Limb (tissue), 2 donors: ENCODE data around the gene SLC2A11.

Experiments used
- DNase-seq, 2 donors: peaks; one replicate each; pipeline ENCODE4 v3.0.0-alpha.2; 2016; ENCODE audit errors: extremely low spot score in 2 of 2

SLC2A11 gene

GRCh38 chr22:23832226-23833016 lies 25.3 kb upstream of the SLC2A11 start:
- peak in 1 of 2 donors; percentile 30 for DNase-seq

GRCh38 chr22:23833017-23833751 lies 24.5 kb upstream of the SLC2A11 start:
- DNase-seq: no peak

- DNase-seq: peak in 1 of 2 donors; percentile 24
Measured at GRCh38 chr22:23833911-23834317, 23.8 kb upstream of the SLC2A11 start.

- no peak for DNase-seq
Measured at GRCh38 chr22:23834406-23834792, 23.3 kb upstream of the SLC2A11 start.

GRCh38 chr22:23834793-23835483 lies 22.7 kb upstream of the SLC2A11 start:
- peak in 1 of 2 donors; percentile 30 for DNase-seq

GRCh38 chr22:23835484-23836144 lies 22.1 kb upstream of the SLC2A11 start:
- peak in 1 of 2 donors; percentile 16 for DNase-seq

GRCh38 chr22:23836281-23836680 lies 21.4 kb upstream of the SLC2A11 start:
- DNase-seq: no peak

- DNase-seq: no peak
Measured at GRCh38 chr22:23836692-23837495, 20.8 kb upstream of the SLC2A11 start.

- DNase-seq: no peak
Measured at GRCh38 chr22:23837496-23837859, 20.2 kb upstream of the SLC2A11 start.

GRCh38 chr22:23837911-23838680 lies 19.6 kb upstream of the SLC2A11 start:
- DNase-seq: peak in 1 of 2 donors; percentile 56

GRCh38 chr22:23838681-23839468 lies 18.8 kb upstream of the SLC2A11 start, which contains the start of gene DERL3:
DERL3 (minus strand) TSS chr22:23839006; CDS start chr22:23838987, 19 bp downstream.
- DNase-seq: peak; percentile 97

GRCh38 chr22:23840026-23840425 lies 17.6 kb upstream of the SLC2A11 start:
- DNase-seq: no peak

- no peak for DNase-seq
Measured at GRCh38 chr22:23841292-23841691, 16.4 kb upstream of the SLC2A11 start.

GRCh38 chr22:23841736-23842445 lies 15.8 kb upstream of the SLC2A11 start:
- DNase-seq: peak in 1 of 2 donors; percentile 63

GRCh38 chr22:23842599-23842998 lies 15.1 kb upstream of the SLC2A11 start:
- peak in 1 of 2 donors; percentile 25 for DNase-seq

- DNase-seq: no peak
Measured at GRCh38 chr22:23844739-23845202, 12.9 kb upstream of the SLC2A11 start.

- DNase-seq: no peak
Measured at GRCh38 chr22:23845265-23846080, 12.2 kb upstream of the SLC2A11 start.
